ENCODE measurements around the gene CD276.

Gene CD276

DNA sequence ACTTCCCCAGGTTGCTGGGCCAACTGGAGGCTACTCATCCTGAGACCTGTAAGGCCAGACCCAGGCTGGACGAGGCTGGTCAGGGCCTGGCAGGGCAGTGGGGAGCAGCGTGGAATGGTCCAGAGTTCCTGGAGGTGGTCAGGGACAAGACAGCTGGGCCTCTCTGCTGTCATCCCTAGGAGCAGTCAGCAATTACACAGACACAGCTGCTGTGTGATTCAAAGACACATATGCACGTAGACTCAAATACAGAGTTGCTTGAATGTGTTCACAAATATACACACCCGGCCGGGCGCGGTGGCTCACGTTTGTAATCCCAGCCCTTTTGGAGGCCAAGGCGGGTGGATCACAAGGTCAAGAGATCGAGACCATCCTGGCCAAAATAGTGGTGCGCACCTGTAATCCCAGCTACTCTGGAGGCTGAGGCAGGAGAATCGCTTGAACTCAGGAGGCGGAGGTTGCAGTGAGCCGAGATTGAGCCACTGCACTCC lies 1.5 kb upstream of the CD276 start:
- Histone ChIP-seq H3K4me3 (ENCODE audit: insufficient read depth, low read length, poor library complexity, severe bottlenecking) (no peak overlapping the region), H4K20me1 (ENCODE audit: low read depth, low read length) (no peaks in the 10 kb centered on the region), H3K27me3 (ENCODE audit: low read length) (no peaks in the 10 kb centered on the region), H3K9me2 (replicated peaks; ENCODE audit: insufficient read depth, low read length) (no peaks in the 10 kb centered on the region), H3K4me2 (ENCODE audit: low read depth, low read length, poor library complexity, severe bottlenecking) (no peak overlapping the region), H3K36me3 (ENCODE audit: low read length) (no peaks in the 10 kb centered on the region), H2AFZ (ENCODE audit: low read depth, low read length, severe bottlenecking) (no peak overlapping the region), H3K79me2 (ENCODE audit: insufficient read depth, low read length) (no peaks in the 10 kb centered on the region), H3F3A (ENCODE audit: insufficient read depth) (no peaks in the 10 kb centered on the region), H3K9me3 (ENCODE audit: insufficient read depth, low read length) (no peaks in the 10 kb centered on the region), H3K9ac (ENCODE audit: low read length) (no peak overlapping the region), H3K27ac (ENCODE audit: low read depth, low read length) (no peak overlapping the region)
- no peak for TF ChIP-seq EZH2phosphoT487 (conservative IDR thresholded peaks at IDR 0.05; ENCODE audit: low read length)
- TF ChIP-seq, protein P1, sequence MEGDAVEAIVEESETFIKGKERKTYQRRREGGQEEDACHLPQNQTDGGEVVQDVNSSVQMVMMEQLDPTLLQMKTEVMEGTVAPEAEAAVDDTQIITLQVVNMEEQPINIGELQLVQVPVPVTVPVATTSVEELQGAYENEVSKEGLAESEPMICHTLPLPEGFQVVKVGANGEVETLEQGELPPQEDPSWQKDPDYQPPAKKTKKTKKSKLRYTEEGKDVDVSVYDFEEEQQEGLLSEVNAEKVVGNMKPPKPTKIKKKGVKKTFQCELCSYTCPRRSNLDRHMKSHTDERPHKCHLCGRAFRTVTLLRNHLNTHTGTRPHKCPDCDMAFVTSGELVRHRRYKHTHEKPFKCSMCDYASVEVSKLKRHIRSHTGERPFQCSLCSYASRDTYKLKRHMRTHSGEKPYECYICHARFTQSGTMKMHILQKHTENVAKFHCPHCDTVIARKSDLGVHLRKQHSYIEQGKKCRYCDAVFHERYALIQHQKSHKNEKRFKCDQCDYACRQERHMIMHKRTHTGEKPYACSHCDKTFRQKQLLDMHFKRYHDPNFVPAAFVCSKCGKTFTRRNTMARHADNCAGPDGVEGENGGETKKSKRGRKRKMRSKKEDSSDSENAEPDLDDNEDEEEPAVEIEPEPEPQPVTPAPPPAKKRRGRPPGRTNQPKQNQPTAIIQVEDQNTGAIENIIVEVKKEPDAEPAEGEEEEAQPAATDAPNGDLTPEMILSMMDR (IDR thresholded peaks at IDR 0.05; ENCODE audit: insufficient read depth, low read length, poor library complexity, severe bottlenecking), result no peak

DNA sequence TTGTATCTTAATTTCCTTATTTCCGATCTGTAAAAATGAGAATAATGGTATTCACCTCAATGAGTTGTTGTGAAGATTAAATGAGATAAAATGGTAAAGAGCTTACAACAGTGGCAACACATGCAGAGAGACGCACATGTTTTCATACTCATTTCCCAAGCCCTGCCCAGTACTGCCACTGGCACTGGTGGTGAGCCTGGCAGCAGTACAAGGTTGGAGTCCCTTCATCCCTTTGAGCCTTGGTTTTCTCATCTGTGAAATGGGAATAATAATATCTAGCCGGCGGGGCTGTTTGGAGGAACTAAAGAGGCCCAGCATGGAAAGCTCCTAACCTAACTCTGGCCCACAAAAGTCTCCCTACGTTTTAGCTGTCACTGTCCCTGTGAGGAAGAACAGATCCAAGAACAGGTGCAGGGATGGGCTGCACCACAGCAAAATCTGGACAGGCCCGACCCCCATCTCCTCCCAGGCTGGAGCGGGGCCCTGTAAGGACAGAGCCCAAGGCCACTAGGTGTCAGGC lies 866 bp upstream of the CD276 start:
- no peak overlapping the region for H3K9ac ChIP-seq (ENCODE audit: low read length)

DNA sequence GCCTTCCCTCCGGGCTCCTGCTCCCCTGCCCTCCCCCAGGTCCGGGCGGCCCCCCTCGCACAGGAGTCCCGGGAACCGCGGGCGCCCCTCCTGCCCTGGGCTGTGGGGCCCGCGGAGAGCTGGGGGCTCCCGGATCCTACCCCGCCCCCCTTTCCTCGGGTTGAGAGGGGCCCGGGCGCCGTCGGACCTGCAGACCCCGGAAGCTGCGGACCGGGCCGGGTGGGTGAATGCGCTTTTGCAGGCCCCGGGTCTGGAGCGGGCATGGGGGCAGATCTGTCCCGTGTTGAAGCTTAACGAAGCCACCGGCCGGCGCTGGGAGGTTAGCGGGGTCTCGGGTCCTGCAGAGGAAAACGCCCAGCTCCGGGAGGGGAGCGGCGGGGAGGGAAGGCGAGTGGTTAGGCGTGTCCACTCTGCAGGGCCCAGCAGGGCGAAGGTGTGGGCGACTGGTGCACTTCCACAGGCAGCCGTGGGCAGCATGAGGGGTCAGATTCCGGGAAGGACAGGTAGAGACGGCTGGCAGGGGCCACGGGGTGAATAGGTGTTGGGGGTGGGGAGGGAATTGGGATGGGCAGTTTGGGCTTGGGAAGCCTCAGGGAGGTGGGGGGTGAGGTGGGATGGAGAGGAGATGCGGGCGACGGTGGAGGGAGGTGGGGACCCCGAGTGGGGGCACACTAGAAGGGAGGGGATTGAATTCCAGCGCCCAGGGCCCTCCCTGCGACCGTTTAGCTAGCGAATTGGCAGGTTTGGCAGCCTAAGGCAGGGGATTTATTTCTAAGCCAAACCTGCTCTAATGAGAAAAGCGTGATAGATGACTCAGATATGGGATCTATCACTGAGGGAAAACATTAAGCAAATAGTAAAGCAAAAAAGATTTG lies 635 bp downstream of the CD276 start:
- no peak overlapping the region for H2AFZ ChIP-seq (ENCODE audit: low read depth, low read length, severe bottlenecking)
- H4K20me1 ChIP-seq (ENCODE audit: low read depth, low read length), result no peaks in the 10 kb centered on the region
- H3K27me3 ChIP-seq (ENCODE audit: low read length), result no peaks in the 10 kb centered on the region
- H3K27ac ChIP-seq (ENCODE audit: low read depth, low read length), result no peak overlapping the region
- H3K36me3 ChIP-seq (ENCODE audit: low read length), result no peaks in the 10 kb centered on the region
- no peak overlapping the region for H3K4me3 ChIP-seq (ENCODE audit: insufficient read depth, low read length, poor library complexity, severe bottlenecking)
- H3K4me2 ChIP-seq (ENCODE audit: low read depth, low read length, poor library complexity, severe bottlenecking), result no peak overlapping the region
- H3K9ac ChIP-seq (ENCODE audit: low read length), result no peak overlapping the region
- TF ChIP-seq EZH2phosphoT487 (conservative IDR thresholded peaks at IDR 0.05; ENCODE audit: low read length), result no peak
- TF ChIP-seq, protein P1 (IDR thresholded peaks at IDR 0.05; ENCODE audit: insufficient read depth, low read length, poor library complexity, severe bottlenecking), result no peak
- no peaks in the 10 kb centered on the region for H3K9me2 ChIP-seq (replicated peaks; ENCODE audit: insufficient read depth, low read length)
- no peaks in the 10 kb centered on the region for H3F3A ChIP-seq (ENCODE audit: insufficient read depth)
- H3K9me3 ChIP-seq (ENCODE audit: insufficient read depth, low read length), result no peaks in the 10 kb centered on the region
- H3K79me2 ChIP-seq (ENCODE audit: insufficient read depth, low read length), result no peaks in the 10 kb centered on the region

More for the DNA sequence above, 866 bp upstream of the CD276 start:
- no peak overlapping the region for H3K27ac ChIP-seq (ENCODE audit: low read depth, low read length)
- no peaks in the 10 kb centered on the region for H3F3A ChIP-seq (ENCODE audit: insufficient read depth)
- no peaks in the 10 kb centered on the region for H3K79me2 ChIP-seq (ENCODE audit: insufficient read depth, low read length)
- H3K27me3 ChIP-seq (ENCODE audit: low read length), result no peaks in the 10 kb centered on the region
- H3K9me3 ChIP-seq (ENCODE audit: insufficient read depth, low read length), result no peaks in the 10 kb centered on the region
- no peak overlapping the region for H3K4me2 ChIP-seq (ENCODE audit: low read depth, low read length, poor library complexity, severe bottlenecking)
- no peak for TF ChIP-seq EZH2phosphoT487 (conservative IDR thresholded peaks at IDR 0.05; ENCODE audit: low read length)
- TF ChIP-seq, protein P1 (IDR thresholded peaks at IDR 0.05; ENCODE audit: insufficient read depth, low read length, poor library complexity, severe bottlenecking), result no peak
- no peak overlapping the region for H3K4me3 ChIP-seq (ENCODE audit: insufficient read depth, low read length, poor library complexity, severe bottlenecking)
- no peaks in the 10 kb centered on the region for H3K9me2 ChIP-seq (replicated peaks; ENCODE audit: insufficient read depth, low read length)
- no peaks in the 10 kb centered on the region for H4K20me1 ChIP-seq (ENCODE audit: low read depth, low read length)
- no peaks in the 10 kb centered on the region for H3K36me3 ChIP-seq (ENCODE audit: low read length)
- H2AFZ ChIP-seq (ENCODE audit: low read depth, low read length, severe bottlenecking), result no peak overlapping the region

Data from SU-DHL-6 (cell line).